Femur (tissue), 1 donor: ENCODE data around the gene PLPPR2.
A peak's percentile ranks its signal among the peaks of the same experiment; 100 is the strongest.
"Not testable (repeated sequence)": the region's sequence is repeated elsewhere in the genome, so short reads cannot be mapped to it uniquely, and the experiment has no call there.

Experiments
- DNase-seq: peaks from one replicate; pipeline ENCODE4 v3.0.0-alpha.2; 2017

The PLPPR2 gene

GRCh38 chr19:11355160-11356073, at the start of gene PLPPR2:
Gene PLPPR2 (plus strand): TSS chr19:11355432. CDS start chr19:11357674, 2,242 bp downstream.
- peak; percentile 94 for DNase-seq

- no peak for DNase-seq
These were observed 48.9 kb upstream of the PLPPR2 start for GRCh38 chr19:11306337-11306736.

- DNase-seq = not testable (repeated sequence)
These were observed 34.8 kb upstream of the PLPPR2 start for GRCh38 chr19:11320278-11320995.

GRCh38 chr19:11321191-11322126, 33.8 kb upstream of the PLPPR2 start:
- no peak for DNase-seq

- peak; percentile 27 for DNase-seq
These were observed 32.8 kb upstream of the PLPPR2 start for GRCh38 chr19:11322269-11323024.

- no peak for DNase-seq
These were observed 31.6 kb upstream of the PLPPR2 start for GRCh38 chr19:11323601-11324078.

GRCh38 chr19:11324079-11324661, 31.1 kb upstream of the PLPPR2 start:
- peak; percentile 83 for DNase-seq

- no peak for DNase-seq
These were observed 30.4 kb upstream of the PLPPR2 start for GRCh38 chr19:11324748-11325389.

GRCh38 chr19:11325544-11325943, 29.7 kb upstream of the PLPPR2 start:
- DNase-seq = no peak

GRCh38 chr19:11330127-11330526, 25.1 kb upstream of the PLPPR2 start:
- no peak for DNase-seq

GRCh38 chr19:11331502-11331901, 23.7 kb upstream of the PLPPR2 start:
- no peak for DNase-seq

GRCh38 chr19:11332822-11333221, 22.4 kb upstream of the PLPPR2 start:
- no peak for DNase-seq

- DNase-seq = not testable (repeated sequence)
These were observed 21.4 kb upstream of the PLPPR2 start for GRCh38 chr19:11333838-11334237.

- DNase-seq = no peak
These were observed 19.6 kb upstream of the PLPPR2 start for GRCh38 chr19:11335449-11336146.

GRCh38 chr19:11337080-11337479, 18.2 kb upstream of the PLPPR2 start:
- DNase-seq = no peak

GRCh38 chr19:11338121-11338520, 17.1 kb upstream of the PLPPR2 start:
- no peak for DNase-seq

GRCh38 chr19:11338569-11339253, 16.5 kb upstream of the PLPPR2 start:
- DNase-seq = peak; percentile 24

GRCh38 chr19:11339254-11340098, 15.8 kb upstream of the PLPPR2 start, which contains the start of gene RAB3D:
Gene RAB3D (minus strand): TSS chr19:11339657. CDS start chr19:11337399, 2,258 bp downstream.
- peak; percentile 96 for DNase-seq

- DNase-seq = not testable (repeated sequence)
These were observed 15.1 kb upstream of the PLPPR2 start for GRCh38 chr19:11340099-11340467.
